Mesenchymal stem cell (in vitro differentiated cells and primary cell): ENCODE data around the gene PALM.
A peak's percentile ranks its signal among the peaks of the same experiment; 100 is the strongest.

Experiments
- DNase-seq: peaks from one replicate; pipeline ENCODE4 v3.0.0-alpha.2; 2013
- H2AFZ ChIP-seq: one replicate; pipeline ENCODE4 v1.6.1; 2013; ENCODE audit warnings: low read depth, mild to moderate bottlenecking, control low read depth, inconsistent platforms, low read length, moderate library complexity
- H2AK5ac ChIP-seq: 2 replicates; pipeline ENCODE4 v1.6.1; 2013; ENCODE audit warnings: low read length, moderate library complexity, mild to moderate bottlenecking, inconsistent platforms; ENCODE audit not compliant: severe bottlenecking
- H2BK120ac ChIP-seq: one replicate; pipeline ENCODE4 v1.6.1; 2013; ENCODE audit warnings: low read depth, mild to moderate bottlenecking, inconsistent platforms, low read length, moderate library complexity
- H2BK12ac ChIP-seq, 2 experiments: one replicate each; pipeline ENCODE4 v1.6.1; 2013; ENCODE audit warnings: inconsistent platforms in 2 of 2, low read length in 2 of 2, mild to moderate bottlenecking in 2 of 2, moderate library complexity in 2 of 2, control low read depth in 1 of 2
- H2BK15ac ChIP-seq: one replicate; pipeline ENCODE4 v1.6.1; 2013; ENCODE audit warnings: mild to moderate bottlenecking, low read depth, inconsistent platforms; ENCODE audit not compliant: poor library complexity, severe bottlenecking
- H2BK5ac ChIP-seq: 2 replicates; pipeline ENCODE4 v1.6.1; 2013; ENCODE audit warnings: low read depth, mild to moderate bottlenecking, low read length, control low read depth, inconsistent platforms; ENCODE audit not compliant: poor library complexity, severe bottlenecking
- H3K14ac ChIP-seq, 2 experiments: one replicate each; pipeline ENCODE4 v1.6.1; 2013; ENCODE audit warnings: inconsistent platforms in 2 of 2, low read length in 2 of 2, control low read depth in 1 of 2, mild to moderate bottlenecking in 1 of 2, moderate library complexity in 1 of 2
- H3K18ac ChIP-seq, 2 experiments: one replicate each; pipeline ENCODE4 v1.6.1; 2013; ENCODE audit warnings: inconsistent platforms in 2 of 2, low read length in 2 of 2, control low read depth in 1 of 2, low read depth in 1 of 2, mild to moderate bottlenecking in 1 of 2
- H3K23ac ChIP-seq, 2 experiments: one replicate each; pipeline ENCODE4 v1.6.1; 2013; ENCODE audit warnings: inconsistent platforms in 2 of 2, low read length in 2 of 2, mild to moderate bottlenecking in 2 of 2, moderate library complexity in 2 of 2, control low read depth in 1 of 2
- H3K27ac ChIP-seq: 2 replicates; pipeline ENCODE4 v1.5.1; 2013; ENCODE audit warnings: mild to moderate bottlenecking, moderate library complexity, low read length, control low read depth, inconsistent platforms; ENCODE audit not compliant: poor library complexity, severe bottlenecking
- H3K27me3 ChIP-seq, 2 experiments: 2 replicates each; pipeline versions ENCODE4 v1.6.1 to v1.7.0; 2013; ENCODE audit warnings: low read length in 2 of 2, mild to moderate bottlenecking in 2 of 2, moderate library complexity in 2 of 2, control low read depth in 1 of 2, inconsistent platforms in 1 of 2; ENCODE audit not compliant: control insufficient read depth in 1 of 2, insufficient read depth in 1 of 2
- H3K36me3 ChIP-seq, 2 experiments: 2 replicates each; pipeline versions ENCODE4 v1.6.1 to v1.7.0; 2013; ENCODE audit warnings: low read length in 2 of 2, control low read depth in 1 of 2, inconsistent platforms in 1 of 2, low read depth in 1 of 2, mild to moderate bottlenecking in 1 of 2; ENCODE audit not compliant: insufficient read depth in 2 of 2, control insufficient read depth in 1 of 2
- H3K4ac ChIP-seq, 2 experiments: one replicate each; pipeline ENCODE4 v1.6.1; 2013; ENCODE audit warnings: inconsistent platforms in 2 of 2, low read length in 2 of 2, mild to moderate bottlenecking in 2 of 2, moderate library complexity in 2 of 2, control low read depth in 1 of 2, low read depth in 1 of 2
- H3K4me1 ChIP-seq: 2 replicates; pipeline ENCODE4 v1.6.1; 2013; ENCODE audit warnings: low read depth, low read length, control low read depth; ENCODE audit not compliant: control insufficient read depth, insufficient read depth
- H3K4me2 ChIP-seq: 2 replicates; pipeline ENCODE4 v1.6.1; 2013; ENCODE audit warnings: low read length, mild to moderate bottlenecking, inconsistent platforms; ENCODE audit not compliant: poor library complexity, severe bottlenecking
- H3K4me3 ChIP-seq, 2 experiments: 2 replicates each; pipeline versions ENCODE4 v1.5.1 to v1.7.0; 2013; ENCODE audit warnings: low read length in 2 of 2, mild to moderate bottlenecking in 2 of 2, control low read depth in 1 of 2, low read depth in 1 of 2; ENCODE audit not compliant: insufficient read depth in 1 of 2
- H3K79me1 ChIP-seq: replicated peaks from 2 replicates; pipeline ENCODE4 v1.6.1; 2013; ENCODE audit warnings: mild to moderate bottlenecking, control low read depth, low read length, inconsistent platforms; ENCODE audit not compliant: poor library complexity, severe bottlenecking
- H3K9ac ChIP-seq: 2 replicates; pipeline ENCODE4 v1.7.0; 2013; ENCODE audit warnings: mild to moderate bottlenecking, low read length, moderate library complexity
- H3K9me3 ChIP-seq: 2 replicates; pipeline ENCODE4 v1.7.0; 2013; ENCODE audit warnings: mild to moderate bottlenecking, low read length; ENCODE audit not compliant: control insufficient read depth
- H4K8ac ChIP-seq: one replicate; pipeline ENCODE4 v1.6.1; 2013; ENCODE audit warnings: inconsistent platforms, mild to moderate bottlenecking, low read length, moderate library complexity
- H4K91ac ChIP-seq: one replicate; pipeline ENCODE4 v1.6.1; 2013; ENCODE audit warnings: mild to moderate bottlenecking, low read length, inconsistent platforms
- WGBS: methylation state at CpG from one replicate; pipeline ENCODE4 v1.1.7; 2013; ENCODE audit warnings: mixed read lengths; 5-methylcytosine and 5-hydroxymethylcytosine counted together

PALM gene

DNA sequence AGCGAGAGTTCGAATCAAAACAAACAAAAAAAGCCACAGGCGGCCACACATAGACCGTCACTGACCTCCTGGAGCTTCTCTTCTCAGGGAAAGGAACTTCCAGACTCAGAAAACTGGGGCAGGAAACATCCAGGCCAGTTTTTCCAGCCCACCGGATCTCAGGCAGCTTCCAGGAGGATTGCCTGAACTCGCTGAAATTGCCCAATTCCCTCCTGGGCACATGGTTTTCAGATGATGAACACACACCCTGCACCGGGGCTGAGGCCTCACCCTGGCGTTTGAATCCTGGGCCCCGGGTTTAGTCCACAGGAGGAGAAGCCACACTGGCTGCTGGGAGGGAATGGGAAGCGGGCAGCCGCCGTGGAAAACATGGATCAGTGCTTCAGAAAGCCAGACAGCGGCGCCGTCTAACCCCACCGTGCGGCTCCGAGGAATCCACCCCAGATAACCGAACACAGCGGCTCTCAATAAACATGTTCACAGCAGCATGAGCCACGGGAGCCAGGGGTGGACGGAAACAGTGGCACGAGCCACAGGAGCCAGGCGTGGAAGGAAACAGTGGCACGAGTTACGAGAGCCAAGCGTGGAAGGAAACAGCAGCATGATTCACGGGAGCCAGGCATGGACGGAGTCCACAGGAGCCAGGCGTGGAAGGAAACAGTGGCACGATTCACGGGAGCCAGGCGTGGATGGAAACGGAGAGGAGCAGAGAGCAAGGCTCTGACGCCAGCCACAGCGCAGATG lies 70.3 kb downstream of the PALM start:
- Histone ChIP-seq H3K4me2 (no peak overlapping the region), H3K9ac (peak overlapping the region; percentile 77), H3K4ac (peak overlapping the region; percentile 45 to 98), H3K23ac (no peak overlapping the region), H3K36me3 (no peaks in the 10 kb centered on the region), H3K79me1 (peaks cover 5% of the 10 kb centered on the region), H3K14ac (peak overlapping the region in 1 of 2 experiments; percentile 22), H3K9me3 (no peaks in the 10 kb centered on the region), H3K27ac (peak overlapping the region; percentile 84), H2BK15ac (peak overlapping the region; percentile 15), H3K18ac (peak overlapping the region; percentile 85 to 96), H2BK5ac (peak overlapping the region; percentile 68), H3K27me3 (no peaks in the 10 kb centered on the region), H3K4me3 (peak overlapping the region in 1 of 2 experiments; percentile 28), H4K91ac (peak overlapping the region; percentile 100), H3K4me1 (peaks cover 31% of the 10 kb centered on the region), H2BK120ac (peak overlapping the region; percentile 90), H4K8ac (peak overlapping the region; percentile 82), H2AK5ac (peak overlapping the region; percentile 67), H2AFZ (peak overlapping the region; percentile 73), H2BK12ac (peak overlapping the region; percentile 99)
- DNase-seq = peak; percentile 98
- 61% methylated on average over 36 of the region's 36 CpGs for WGBS

DNA sequence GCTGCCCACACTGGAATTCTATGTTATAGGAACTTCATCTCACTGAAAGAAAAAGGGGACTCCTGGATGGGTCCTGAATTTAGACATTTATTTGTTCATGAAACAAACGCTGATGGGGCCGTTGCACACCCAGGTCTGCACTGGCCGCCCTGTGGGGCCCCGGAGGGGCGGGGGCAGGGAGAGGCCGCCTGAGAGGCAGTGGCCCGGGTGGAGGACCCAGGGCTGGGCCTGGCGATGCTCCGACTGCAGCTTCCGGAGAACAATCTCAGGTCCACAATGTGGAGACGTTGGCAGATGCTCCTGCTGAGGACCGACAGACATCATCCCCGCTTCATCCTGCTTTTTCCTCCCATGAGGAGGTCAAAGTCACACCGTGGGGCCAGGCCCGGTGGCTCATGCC lies 72.2 kb downstream of the PALM start:
- no peak overlapping the region for H2BK5ac ChIP-seq
- H3K14ac ChIP-seq = peak overlapping the region in 1 of 2 experiments; percentile 48
- H3K23ac ChIP-seq = no peak overlapping the region
- no peaks in the 10 kb centered on the region for H3K36me3 ChIP-seq
- H2AK5ac ChIP-seq = peak overlapping the region; percentile 26
- no peaks in the 10 kb centered on the region for H3K9me3 ChIP-seq
- peak overlapping the region in 1 of 2 experiments; percentile 46 for H2BK12ac ChIP-seq
- H3K27me3 ChIP-seq = no peaks in the 10 kb centered on the region
- H3K4me2 ChIP-seq = no peak overlapping the region
- peak overlapping the region in 1 of 2 experiments; percentile 56 for H3K18ac ChIP-seq
- H3K9ac ChIP-seq = no peak overlapping the region
- no peak overlapping the region for H2BK120ac ChIP-seq
- no peak overlapping the region for H3K4me3 ChIP-seq
- H2AFZ ChIP-seq = no peak overlapping the region
- H3K27ac ChIP-seq = no peak overlapping the region
- no peak overlapping the region for H4K8ac ChIP-seq
- peaks cover 33% of the 10 kb centered on the region for H3K4me1 ChIP-seq
- H4K91ac ChIP-seq = peak overlapping the region; percentile 16
- no peak overlapping the region for H3K4ac ChIP-seq
- H2BK15ac ChIP-seq = no peak overlapping the region
- peaks cover 8% of the 10 kb centered on the region for H3K79me1 ChIP-seq
- no peak for DNase-seq
- 94% methylated on average over 15 of the region's 15 CpGs for WGBS

- no peak for DNase-seq
- Histone ChIP-seq H3K23ac (peak overlapping the region in 1 of 2 experiments; percentile 83), H2BK5ac (no peak overlapping the region), H3K4me2 (no peak overlapping the region), H4K91ac (peak overlapping the region; percentile 93), H2BK120ac (peak overlapping the region; percentile 75), H2BK12ac (peak overlapping the region; percentile 85 to 100), H3K4me1 (peaks cover 28% of the 10 kb centered on the region), H3K9me3 (no peaks in the 10 kb centered on the region), H4K8ac (peak overlapping the region; percentile 74), H3K27me3 (no peaks in the 10 kb centered on the region), H3K14ac (peak overlapping the region in 1 of 2 experiments; percentile 97), H2AK5ac (peak overlapping the region; percentile 51), H3K27ac (no peak overlapping the region), H3K4ac (peak overlapping the region; percentile 69 to 97), H2BK15ac (peak overlapping the region; percentile 29), H3K4me3 (no peak overlapping the region), H2AFZ (no peak overlapping the region), H3K9ac (no peak overlapping the region), H3K18ac (peak overlapping the region; percentile 93 to 98), H3K36me3 (no peaks in the 10 kb centered on the region), H3K79me1 (peaks cover 8% of the 10 kb centered on the region)
- WGBS = 91% methylated on average over 16 of the region's 19 CpGs
These were observed 73.1 kb downstream of the PALM start for GRCh38 chr19:781800-782184.

DNA sequence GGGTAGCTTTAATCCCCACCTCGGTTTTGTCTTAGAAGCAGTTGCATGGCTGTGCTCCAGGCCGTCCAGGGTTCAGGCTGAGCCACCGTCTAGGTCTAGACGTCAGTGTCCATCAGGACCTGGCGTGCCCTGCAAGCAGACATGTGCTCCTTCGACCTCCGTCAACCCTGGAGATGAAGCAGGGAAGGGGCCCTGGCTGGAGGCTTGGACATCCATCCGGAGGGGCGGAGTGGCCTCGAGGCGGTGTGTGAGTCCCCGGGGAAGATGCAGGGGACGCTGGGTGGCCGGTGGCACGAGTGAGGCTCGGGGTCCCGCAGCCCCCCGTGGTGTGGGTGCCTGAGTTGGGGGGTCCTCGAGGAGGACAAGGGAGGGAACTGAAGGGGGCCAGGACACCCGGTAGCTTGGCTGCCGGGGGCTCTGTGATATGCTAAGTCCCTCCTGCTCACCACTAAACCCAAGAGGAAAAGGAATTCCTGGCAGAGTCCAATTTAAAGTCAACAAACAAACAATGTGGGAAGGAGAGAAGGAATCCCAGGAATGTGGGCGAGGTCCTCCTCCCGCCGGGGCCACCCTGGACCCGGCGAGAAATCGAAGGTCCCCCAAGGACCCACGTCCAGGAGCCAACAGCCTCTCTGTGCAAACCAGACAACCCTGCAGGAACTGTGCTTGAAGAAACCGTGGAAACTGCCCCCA lies 73.6 kb downstream of the PALM start:
- Histone ChIP-seq H2BK15ac (peak overlapping the region; percentile 77), H2BK120ac (peak overlapping the region; percentile 94), H3K79me1 (peaks cover 8% of the 10 kb centered on the region), H3K4me3 (peak overlapping the region in 1 of 2 experiments; percentile 37), H3K23ac (peak overlapping the region in 1 of 2 experiments; percentile 83), H2BK5ac (no peak overlapping the region), H3K4ac (peak overlapping the region; percentile 69 to 97), H2AFZ (peak overlapping the region; percentile 77), H2AK5ac (peak overlapping the region; percentile 51), H3K36me3 (no peaks in the 10 kb centered on the region), H2BK12ac (peak overlapping the region; percentile 85 to 100), H3K9me3 (no peaks in the 10 kb centered on the region), H3K9ac (peak overlapping the region; percentile 41), H4K8ac (peak overlapping the region; percentile 74), H3K27ac (peak overlapping the region; percentile 90), H3K14ac (peak overlapping the region in 1 of 2 experiments; percentile 97), H3K4me2 (peak overlapping the region; percentile 70), H4K91ac (peak overlapping the region; percentile 93), H3K4me1 (peaks cover 28% of the 10 kb centered on the region), H3K27me3 (no peaks in the 10 kb centered on the region), H3K18ac (peak overlapping the region; percentile 93 to 98)
- WGBS = 4% methylated on average over 23 of the region's 29 CpGs
- DNase-seq = peak; percentile 58
